Prostate gland (tissue), 2 donors: ENCODE measurements around the gene ELMO1.

Experiments
- CTCF ChIP-seq, 4 experiments: fragments of 200-600 bp in 2 of 4; fragments of 450-650 bp in 2 of 4; sonication (generic) in 2 of 4; IDR thresholded peaks; 1 replicate in 3 of 4; 2 replicates in 1 of 4; pipeline ENCODE4 v1.5.1; 2016 to 2019; ENCODE audit warnings: antibody characterized with exemption in 4 of 4, mild to moderate bottlenecking in 2 of 4, moderate library complexity in 2 of 4
- POLR2A ChIP-seq: fragments of 450-650 bp; IDR thresholded peaks from one replicate; pipeline ENCODE4 v1.6.1; 2016; ENCODE audit warnings: antibody characterized with exemption, mild to moderate bottlenecking
- POLR2AphosphoS5 ChIP-seq: sonication (generic); formaldehyde crosslinking; IDR thresholded peaks from one replicate; pipeline ENCODE4 v1.6.1; 2017; ENCODE audit warnings: antibody characterized with exemption

GRCh38 chr7:37482505-37482904, 33.8 kb upstream of the ELMO1 start:
- TF ChIP-seq POLR2A (no peak), CTCF (IDR thresholded peaks at IDR 0.05) (no peak), POLR2AphosphoS5 (no peak)
